HEK293T (cell line): ENCODE results near the gene SCN3A.

Experiments
- ARNT ChIP-seq: fragments of 450-650 bp; IDR thresholded peaks from 2 replicates; pipeline ENCODE4 v1.6.1; 2017; ENCODE audit warnings: mild to moderate bottlenecking
- BHLHE40 ChIP-seq: fragments of 450-650 bp; IDR thresholded peaks from 2 replicates; pipeline ENCODE4 v1.6.1; 2016; ENCODE audit warnings: mild to moderate bottlenecking, moderate library complexity, borderline replicate concordance
- ELF4 ChIP-seq: fragments of 450-650 bp; IDR thresholded peaks from 2 replicates; pipeline ENCODE4 v1.6.1; 2017; ENCODE audit warnings: antibody characterized with exemption
- FOXA1 ChIP-seq: fragments of 450-650 bp; IDR thresholded peaks from 2 replicates; pipeline ENCODE4 v1.6.1; 2016; ENCODE audit warnings: mild to moderate bottlenecking
- FOXK2 ChIP-seq: fragments of 450-650 bp; IDR thresholded peaks from 2 replicates; pipeline ENCODE4 v1.6.1; 2016; ENCODE audit warnings: mild to moderate bottlenecking
- FOXM1 ChIP-seq: fragments of 450-650 bp; IDR thresholded peaks from 2 replicates; pipeline ENCODE4 v1.6.1; 2017; ENCODE audit warnings: mild to moderate bottlenecking, borderline replicate concordance
- HDGF ChIP-seq: fragments of 450-650 bp; IDR thresholded peaks from 2 replicates; pipeline ENCODE4 v1.6.1; 2017; ENCODE audit warnings: antibody characterized with exemption, borderline replicate concordance
- LEF1 ChIP-seq: fragments of 450-650 bp; IDR thresholded peaks from 2 replicates; pipeline ENCODE4 v1.6.1; 2017; ENCODE audit warnings: mild to moderate bottlenecking, borderline replicate concordance
- NFRKB ChIP-seq: fragments of 450-650 bp; IDR thresholded peaks from 2 replicates; pipeline ENCODE4 v1.6.1; 2016; ENCODE audit warnings: mild to moderate bottlenecking, moderate library complexity
- PKNOX1 ChIP-seq: fragments of 450-650 bp; IDR thresholded peaks from 2 replicates; pipeline ENCODE4 v1.6.1; 2016
- SP1 ChIP-seq: fragments of 450-650 bp; IDR thresholded peaks from 2 replicates; pipeline ENCODE4 v1.6.1; 2017
- SUZ12 ChIP-seq: fragments of 450-650 bp; IDR thresholded peaks from 2 replicates; pipeline ENCODE4 v1.6.1; 2016; ENCODE audit warnings: mild to moderate bottlenecking
- TARDBP ChIP-seq: fragments of 450-650 bp; IDR thresholded peaks from 2 replicates; pipeline ENCODE4 v1.6.1; 2016
- ZNF384 ChIP-seq: fragments of 450-650 bp; IDR thresholded peaks from 2 replicates; pipeline ENCODE4 v1.6.1; 2016

GRCh38 chr2:165239230-165239629 lies 35.4 kb upstream of the SCN3A start, which contains the start of gene SCN2A:
- TF ChIP-seq FOXA1 (no peak), SP1 (no peak), PKNOX1 (peak; percentile 76), FOXK2 (no peak), HDGF (no peak), FOXM1 (no peak), LEF1 (no peak), TARDBP (no peak), SUZ12 (no peak), BHLHE40 (no peak), ARNT (no peak), ELF4 (no peak), ZNF384 (no peak), NFRKB (no peak)
